ENCODE data around the gene C4BPA.

- no peak for TF ChIP-seq YY1 (tag by site-specific recombination; IDR thresholded peaks at IDR 0.05)
- TF ChIP-seq CTCF (tag by site-specific recombination; IDR thresholded peaks at IDR 0.05): no peak
- no peak for TF ChIP-seq ZNF600 (tag by site-specific recombination; IDR thresholded peaks at IDR 0.05)
- no peak for TF ChIP-seq PATZ1 (tag by site-specific recombination; IDR thresholded peaks at IDR 0.05)
- TF ChIP-seq ZNF792 (tag by site-specific recombination; IDR thresholded peaks at IDR 0.05): no peak
- TF ChIP-seq ZNF311 (tag by site-specific recombination; IDR thresholded peaks at IDR 0.05; ENCODE audit: borderline replicate concordance): no peak
These were observed 82.5 kb downstream of the C4BPA start for GRCh38 chr1:207186503-207186902.

All from HEK293 (cell line).